ENCODE measurements around the gene PEAK3. TPM values are rescaled to one million over a fixed set of nuclear protein-coding genes. Genes with fewer than 3 reads are reported as not detected.

Gene PEAK3
- total and polyA plus RNA-seq, 2 donors (not counting 1 experiment from before 2014, with no cell fraction given), result 0.18 to 0.71 TPM

- TF ChIP-seq CTCF (IDR thresholded peaks at IDR 0.05) (no peak), EZH2 (IDR thresholded peaks at IDR 0.05; ENCODE audit: borderline replicate concordance, insufficient read depth, low read depth, low read length, poor library complexity, severe bottlenecking) (no peak)
- Histone ChIP-seq H4K20me1 (ENCODE audit: control insufficient read depth, insufficient read depth, low read length, poor library complexity, severe bottlenecking) (peaks cover 32% of the 10 kb centered on the region), H3K4me3 (ENCODE audit: control extremely low read depth in 1 of 5, extremely low read depth in 1 of 5, insufficient read depth in 1 of 5, low read depth in 2 of 5, low read length in 4 of 5) (no peak overlapping the region), H3K4me1 (ENCODE audit: control insufficient read depth in 2 of 2, insufficient read depth in 2 of 2, low read length in 2 of 2) (peaks cover 31 to 53% of the 10 kb centered on the region in 2 donors), H3K9me3 (ENCODE audit: control extremely low read depth in 1 of 3, control insufficient read depth in 2 of 3, insufficient read depth in 1 of 3, low read length in 2 of 3) (no peaks in the 10 kb centered on the region), H3K27ac (ENCODE audit: low read length in 2 of 2) (no peak overlapping the region), H2AFZ (ENCODE audit: insufficient read depth, low read depth, low read length, poor library complexity, severe bottlenecking) (no peak overlapping the region), H3K9ac (ENCODE audit: low read length) (no peak overlapping the region), H3K79me2 (ENCODE audit: control insufficient read depth, insufficient read depth, low read length) (peaks cover 60% of the 10 kb centered on the region), H3K36me3 (replicated peaks in 1 of 2; ENCODE audit: control extremely low read depth in 1 of 2, control insufficient read depth in 1 of 2, extremely low read depth in 1 of 2, insufficient read depth in 2 of 2, low read length in 1 of 2) (peaks cover 0 to 11% of the 10 kb centered on the region in 2 experiments), H3K4me2 (replicated peaks; ENCODE audit: low read depth, low read length, poor library complexity, severe bottlenecking) (no peak overlapping the region), H3K27me3 (replicated peaks in 1 of 4; ENCODE audit: control extremely low read depth in 1 of 4, control insufficient read depth in 3 of 4, insufficient read depth in 4 of 4, low read length in 3 of 4) (no peaks in the 10 kb centered on the region)
- intact Hi-C loops (cut with micrococcal nuclease), result loop anchor here (5.0 to 10.0 kb wide), 2 partner anchors 39 to 196 kb away; partner anchors contain the start of gene GADD45B
- no peak for DNase-seq
- Mint-ChIP-seq H3K4me3 (no peak overlapping the region), H3K27ac (no peak overlapping the region), H3K9me3 (ENCODE audit: insufficient read depth) (no peaks in the 10 kb centered on the region), H3K4me1 (peaks cover 43% of the 10 kb centered on the region), H3K27me3 (no peaks in the 10 kb centered on the region)
- ChIA-PET POLR2A (interaction anchor here (0.5 to 8.9 kb wide), 6 partner anchors 10 to 357 kb away, joined by 3 to 65 read pairs (median 6); no protein-coding TSS in a partner anchor), CTCF (interaction anchor here (0.6 to 5.0 kb wide), 4 partner anchors 10 to 247 kb away, joined by 3 to 30 read pairs (median 6); no protein-coding TSS in a partner anchor)
- WGBS (ENCODE audit: insufficient coverage), result 92% methylated on average over 31 of the region's 33 CpGs
- no peak for ATAC-seq (ENCODE audit: low read depth)
Observed at GRCh38 chr19:2278459-2279158, 3.4 kb downstream of the PEAK3 start.

DNA sequence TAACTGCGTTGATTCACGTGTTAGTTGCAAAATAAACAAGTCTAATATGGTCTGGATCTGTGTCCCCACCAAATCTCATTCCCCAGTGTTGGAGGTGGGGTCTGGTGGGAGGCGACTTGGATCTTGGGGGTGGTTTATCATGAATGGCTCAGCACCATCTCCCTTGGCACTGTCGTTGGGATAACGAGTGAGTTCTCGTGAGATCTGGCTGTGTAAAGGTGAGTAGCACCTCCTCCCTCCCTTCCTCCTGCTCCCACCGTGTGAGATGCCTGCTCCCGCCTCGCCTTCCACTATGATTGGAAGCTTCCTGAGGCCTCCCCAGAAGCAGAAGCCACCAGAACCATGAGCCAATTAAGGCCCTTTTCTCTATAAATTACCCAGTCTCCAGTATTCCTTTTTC is 4.8 kb downstream of the PEAK3 start:
- TF ChIP-seq CTCF (IDR thresholded peaks at IDR 0.05) (no peak), EZH2 (IDR thresholded peaks at IDR 0.05; ENCODE audit: borderline replicate concordance, insufficient read depth, low read depth, low read length, poor library complexity, severe bottlenecking) (no peak)
- H3K27ac ChIP-seq (ENCODE audit: low read length in 2 of 2), result no peak overlapping the region
- H3K27me3 ChIP-seq (replicated peaks in 1 of 4; ENCODE audit: control extremely low read depth in 1 of 4, control insufficient read depth in 3 of 4, insufficient read depth in 4 of 4, low read length in 3 of 4), result no peaks in the 10 kb centered on the region
- H3K9ac ChIP-seq (ENCODE audit: low read length), result no peak overlapping the region
- WGBS (ENCODE audit: insufficient coverage), result 100% methylated on average over 1 of the region's 9 CpGs
- H3K36me3 ChIP-seq (replicated peaks in 1 of 2; ENCODE audit: control extremely low read depth in 1 of 2, control insufficient read depth in 1 of 2, extremely low read depth in 1 of 2, insufficient read depth in 2 of 2, low read length in 1 of 2), result peaks cover 0 to 25% of the 10 kb centered on the region in 2 experiments
- H3K4me3 Mint-ChIP-seq, result no peak overlapping the region
- peaks cover 45% of the 10 kb centered on the region for H3K4me1 Mint-ChIP-seq
- peak overlapping the region; percentile 69 for H3K27ac Mint-ChIP-seq
- H3K27me3 Mint-ChIP-seq, result no peaks in the 10 kb centered on the region
- no peak overlapping the region for H3K4me2 ChIP-seq (replicated peaks; ENCODE audit: low read depth, low read length, poor library complexity, severe bottlenecking)
- peaks cover 73% of the 10 kb centered on the region for H3K79me2 ChIP-seq (ENCODE audit: control insufficient read depth, insufficient read depth, low read length)
- H4K20me1 ChIP-seq (ENCODE audit: control insufficient read depth, insufficient read depth, low read length, poor library complexity, severe bottlenecking), result peaks cover 47% of the 10 kb centered on the region
- no peak for DNase-seq
- ChIA-PET POLR2A (interaction anchor here (0.6 to 8.9 kb wide), 5 partner anchors 11 to 28 kb away, joined by 3 to 65 read pairs (median 5); no protein-coding TSS in a partner anchor), CTCF (interaction anchor here (0.6 to 5.0 kb wide), 6 partner anchors 9 to 115 kb away, joined by 3 to 30 read pairs (median 3); no protein-coding TSS in a partner anchor)
- intact Hi-C loops (cut with micrococcal nuclease), result loop anchor here (5.0 to 10.0 kb wide), 2 partner anchors 40 to 198 kb away; partner anchors contain the start of gene GADD45B
- H2AFZ ChIP-seq (ENCODE audit: insufficient read depth, low read depth, low read length, poor library complexity, severe bottlenecking), result no peak overlapping the region
- H3K9me3 Mint-ChIP-seq (ENCODE audit: insufficient read depth), result no peaks in the 10 kb centered on the region
- ATAC-seq (ENCODE audit: low read depth), result no peak
- H3K4me3 ChIP-seq (ENCODE audit: control extremely low read depth in 1 of 5, extremely low read depth in 1 of 5, insufficient read depth in 1 of 5, low read depth in 2 of 5, low read length in 4 of 5), result no peak overlapping the region
- H3K9me3 ChIP-seq (ENCODE audit: control extremely low read depth in 1 of 3, control insufficient read depth in 2 of 3, insufficient read depth in 1 of 3, low read length in 2 of 3), result no peaks in the 10 kb centered on the region
- peaks cover 39 to 59% of the 10 kb centered on the region in 2 donors for H3K4me1 ChIP-seq (ENCODE audit: control insufficient read depth in 2 of 2, insufficient read depth in 2 of 2, low read length in 2 of 2)

Data from B cell (primary cell).